Measurements from ENCODE around the gene PRPF38B.

DNA sequence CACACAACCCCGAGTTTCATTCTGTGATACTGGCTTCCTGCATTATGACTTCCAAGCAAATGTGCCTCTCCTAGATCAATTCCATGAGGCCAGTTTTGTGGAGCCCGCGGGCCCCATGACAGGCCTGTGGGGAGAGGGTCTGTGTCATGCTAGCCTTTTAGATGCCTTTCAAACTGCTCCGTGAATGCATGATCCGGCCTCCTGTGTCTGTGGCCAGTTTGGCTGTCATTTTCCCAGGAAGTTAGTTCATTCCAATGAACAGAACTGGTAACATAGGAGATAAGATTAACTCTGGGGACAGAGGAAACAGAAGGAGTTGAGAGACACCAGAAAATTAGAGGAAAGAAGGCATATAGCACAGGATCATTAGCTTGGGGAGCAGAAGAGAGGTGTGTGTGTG is 23.8 kb downstream of the PRPF38B start:
- TF ChIP-seq POLR2AphosphoS5 (IDR thresholded peaks at IDR 0.05; ENCODE audit: low read depth, low read length) (no peak), SIN3A (IDR thresholded peaks at IDR 0.05; ENCODE audit: borderline replicate concordance, insufficient read depth, low read length) (no peak)
